CD8-positive, alpha-beta memory T cell (primary cell): ENCODE measurements around the gene SCRN2. TPM values are rescaled to one million over a fixed set of nuclear protein-coding genes. Genes with fewer than 3 reads are reported as not detected.

Experiments
- CTCF ChIA-PET: fragments of 350-600 bp; sonication (Branson Sonifier 250); formaldehyde crosslinking; loops from one replicate; lab custom pipeline; 2021; ENCODE audit warnings: antibody characterized with exemption; lab: Charles Lee
- POLR2A ChIA-PET: fragments of 350-600 bp; sonication (Branson Sonifier 250); formaldehyde crosslinking; loops from one replicate; lab custom pipeline; 2021; ENCODE audit warnings: antibody characterized with exemption; lab: Charles Lee
- DNase-seq, 5 donors: peaks; one replicate each; pipeline versions ENCODE4 v3.0.0 to v3.0.0-alpha.2; 2020 to 2022; ENCODE audit warnings: mixed read lengths in 1 of 5
- H3K27ac ChIP-seq: one replicate; pipeline ENCODE4 v1.7.0; 2013; ENCODE audit warnings: low read depth, mild to moderate bottlenecking, low read length, moderate library complexity
- H3K27me3 ChIP-seq: 2 replicates; pipeline ENCODE4 v1.7.0; 2013; ENCODE audit warnings: low read length, mild to moderate bottlenecking; ENCODE audit not compliant: insufficient read depth, poor library complexity, severe bottlenecking
- H3K36me3 ChIP-seq: 2 replicates; pipeline ENCODE4 v1.7.0; 2013; ENCODE audit warnings: mild to moderate bottlenecking, low read length, moderate library complexity; ENCODE audit not compliant: insufficient read depth
- H3K4me1 ChIP-seq: 2 replicates; pipeline ENCODE4 v1.7.0; 2013; ENCODE audit warnings: mild to moderate bottlenecking, low read length, moderate library complexity; ENCODE audit not compliant: insufficient read depth
- H3K4me3 ChIP-seq: 2 replicates; pipeline ENCODE4 v1.7.0; 2013; ENCODE audit warnings: mild to moderate bottlenecking, low read length
- H3K9me3 ChIP-seq: 2 replicates; pipeline ENCODE4 v1.7.0; 2013; ENCODE audit warnings: mild to moderate bottlenecking, low read length
- H3K27ac Mint-ChIP-seq, 8 donors: one replicate each; pipeline ENCODE4 v1.8.0; 2020 to 2021; ENCODE audit warnings: mixed read lengths in 8 of 8, mild to moderate bottlenecking in 6 of 8, inconsistent platforms in 3 of 8, moderate library complexity in 3 of 8
- H3K27me3 Mint-ChIP-seq, 2 donors: one replicate each; pipeline ENCODE4 v1.8.0; 2020 to 2021; ENCODE audit warnings: mixed read lengths in 2 of 2, mild to moderate bottlenecking in 1 of 2, moderate library complexity in 1 of 2
- H3K36me3 Mint-ChIP-seq, 3 donors: one replicate each; pipeline ENCODE4 v1.8.0; 2020 to 2021; ENCODE audit warnings: mixed read lengths in 3 of 3, inconsistent platforms in 1 of 3, mild to moderate bottlenecking in 1 of 3
- H3K4me1 Mint-ChIP-seq, 3 donors: one replicate each; pipeline ENCODE4 v1.8.0; 2020 to 2021; ENCODE audit warnings: mixed read lengths in 3 of 3, inconsistent platforms in 1 of 3, mild to moderate bottlenecking in 1 of 3
- H3K4me3 Mint-ChIP-seq, 7 donors: one replicate each; pipeline ENCODE4 v1.8.0; 2020 to 2021; ENCODE audit warnings: mixed read lengths in 7 of 7, mild to moderate bottlenecking in 6 of 7, moderate library complexity in 4 of 7, inconsistent platforms in 2 of 7
- H3K9me3 Mint-ChIP-seq, 5 donors: one replicate each; pipeline ENCODE4 v1.8.0; 2020 to 2022; ENCODE audit warnings: mixed read lengths in 5 of 5, mild to moderate bottlenecking in 3 of 5, moderate library complexity in 2 of 5, inconsistent platforms in 1 of 5
- polyA plus RNA-seq: library from polyadenylated mRNA; unstranded; fragments of 300-500 nt; fragmentation: Illumina TruSeq; gene quantifications from one replicate; pipeline ENCODE4 v1.2.3, GENCODE V29; 2021
- total RNA-seq, 2 experiments: library from RNA; stranded (reverse); gene quantifications; one replicate each; pipeline ENCODE4 v1.2.3, GENCODE V29; 2021

SCRN2 gene
- total and polyA plus RNA-seq, 3 experiments from 2014 or later = 17.2 to 18.0 (median 17.3) TPM

DNA sequence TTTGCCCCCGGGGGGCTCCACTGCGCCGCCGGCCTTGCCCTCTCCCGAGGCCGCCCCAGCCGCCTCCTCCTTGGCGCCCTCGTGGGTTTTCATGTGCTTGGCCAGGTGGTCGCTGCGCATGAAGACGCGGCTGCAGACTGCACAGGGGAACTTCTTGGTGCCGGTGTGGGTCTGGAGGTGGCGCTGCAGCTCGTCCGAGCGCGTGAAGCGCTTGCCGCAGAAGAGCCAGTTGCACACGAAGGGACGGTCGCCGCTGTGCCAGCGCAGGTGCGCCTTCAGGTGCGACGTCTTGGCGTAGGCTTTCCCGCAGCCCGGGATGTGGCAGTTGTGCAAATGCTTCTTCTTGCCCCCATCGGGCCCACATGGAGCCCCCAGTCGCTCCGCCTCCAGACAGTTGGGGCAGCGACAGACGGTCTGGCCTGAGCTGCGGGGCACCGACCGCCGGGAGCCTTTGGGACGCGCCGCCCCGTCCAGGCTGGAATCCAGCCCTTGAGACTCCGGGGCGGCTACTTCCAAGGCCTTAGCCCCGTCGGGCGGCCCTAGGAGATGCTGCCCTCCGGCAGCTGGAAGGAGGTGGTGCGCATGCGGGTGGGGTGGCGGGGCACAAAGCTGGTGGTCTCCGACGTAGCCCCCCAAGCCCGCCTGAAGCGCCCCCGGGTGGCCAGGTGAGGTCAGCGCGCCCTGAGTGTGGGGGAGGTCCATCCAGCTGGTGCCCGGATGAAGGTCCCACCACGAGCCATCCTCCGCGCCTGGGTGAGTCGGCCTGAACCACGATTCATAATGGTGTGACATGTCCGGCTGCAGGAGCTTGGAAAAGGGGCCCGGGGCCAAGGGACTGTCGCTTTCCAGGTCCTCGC lies 6.5 kb upstream of the SCRN2 start:
- Mint-ChIP-seq H3K4me3 (peak overlapping the region in 1 of 7 donors; percentile 69), H3K36me3 (no peaks in the 10 kb centered on the region), H3K27me3 (peaks cover 39 to 80% of the 10 kb centered on the region in 2 donors), H3K9me3 (peaks cover 0 to 2% (median 0%) of the 10 kb centered on the region in 5 donors), H3K27ac (peak overlapping the region in 1 of 8 donors; percentile 77), H3K4me1 (peaks cover 18 to 34% (median 22%) of the 10 kb centered on the region in 3 donors)
- Histone ChIP-seq H3K27ac (no peak overlapping the region), H3K9me3 (no peaks in the 10 kb centered on the region), H3K27me3 (peaks cover 67% of the 10 kb centered on the region), H3K4me3 (no peak overlapping the region), H3K36me3 (no peaks in the 10 kb centered on the region), H3K4me1 (peaks cover 35% of the 10 kb centered on the region)
- ChIA-PET CTCF (interaction anchor here (0.7 to 14.0 kb wide), 2 partner anchors 13 to 42 kb away, joined by 3 to 314 read pairs; partner anchors contain the start of gene SP2), POLR2A (interaction anchor here (1.6 kb wide), 1 partner anchor 48 kb away, joined by 7 read pairs; no protein-coding TSS in a partner anchor)
- DNase-seq = peak in 2 of 5 donors; percentile 31 to 58

DNA sequence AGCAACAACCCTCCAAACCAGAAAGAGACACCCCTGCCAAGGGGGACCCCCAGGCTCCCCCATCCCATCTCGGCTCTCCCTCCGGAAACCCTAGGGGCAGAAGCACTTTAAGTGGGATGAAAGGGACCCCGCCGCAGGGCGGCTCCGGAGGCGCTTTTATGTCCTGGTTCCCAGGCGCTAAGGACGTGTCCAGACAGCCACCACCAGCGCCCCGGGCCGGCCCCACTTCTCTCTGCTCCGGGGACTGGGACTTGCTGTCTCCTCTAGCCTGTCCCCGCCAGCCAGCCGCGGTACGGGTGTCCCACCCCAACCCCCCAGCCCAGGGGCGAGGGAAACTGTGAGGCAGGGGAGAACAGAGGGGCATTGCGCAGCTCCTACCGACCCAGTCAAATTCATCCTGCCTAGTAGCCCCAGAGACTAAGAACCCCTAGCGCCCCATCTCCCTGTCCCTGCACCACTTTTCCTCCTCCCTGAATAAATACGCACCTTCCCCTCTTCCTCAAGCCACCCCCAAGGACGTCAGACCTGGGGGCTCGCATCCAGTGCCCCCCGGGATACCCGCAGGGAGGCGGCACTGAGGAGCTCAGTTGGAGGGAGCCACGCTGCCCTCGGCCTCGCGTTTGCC lies 5.8 kb upstream of the SCRN2 start:
- Mint-ChIP-seq H3K27me3 (peaks cover 33 to 72% of the 10 kb centered on the region in 2 donors), H3K4me3 (peak overlapping the region in 1 of 7 donors; percentile 36), H3K9me3 (no peaks in the 10 kb centered on the region), H3K4me1 (peaks cover 15 to 33% (median 22%) of the 10 kb centered on the region in 3 donors), H3K27ac (peak overlapping the region in 1 of 8 donors; percentile 24), H3K36me3 (no peaks in the 10 kb centered on the region)
- ChIA-PET CTCF (interaction anchor here (14.0 kb wide), 1 partner anchor 43 kb away, joined by 314 read pairs; the partner anchor contains the start of gene SP2), POLR2A (interaction anchor here (1.6 kb wide), 1 partner anchor 49 kb away, joined by 7 read pairs; no protein-coding TSS in a partner anchor)
- Histone ChIP-seq H3K4me1 (peaks cover 35% of the 10 kb centered on the region), H3K27me3 (peaks cover 59% of the 10 kb centered on the region), H3K4me3 (no peak overlapping the region), H3K27ac (no peak overlapping the region), H3K36me3 (no peaks in the 10 kb centered on the region), H3K9me3 (no peaks in the 10 kb centered on the region)
- DNase-seq = no peak

DNA sequence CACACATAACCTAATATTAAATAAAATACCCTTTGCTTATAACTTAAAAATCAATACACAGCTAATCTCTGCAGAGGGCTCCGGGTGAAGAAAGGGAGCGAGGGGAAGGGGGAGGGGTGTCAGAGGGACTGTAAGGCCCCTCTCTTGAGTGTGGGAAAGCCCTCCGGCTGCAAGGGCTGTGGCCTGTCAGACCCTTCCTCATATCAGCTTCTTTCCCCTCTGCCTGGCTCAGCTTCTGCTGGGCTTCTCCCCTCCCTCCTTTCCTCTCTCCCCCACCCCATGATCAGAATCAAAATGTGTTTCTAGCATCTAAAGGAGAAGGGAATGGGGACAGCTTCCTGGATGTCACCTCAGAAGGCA lies 4.6 kb upstream of the SCRN2 start:
- no peak overlapping the region for H3K27ac Mint-ChIP-seq
- Histone ChIP-seq H3K27me3 (peaks cover 54% of the 10 kb centered on the region), H3K4me3 (no peak overlapping the region), H3K27ac (no peak overlapping the region), H3K9me3 (no peaks in the 10 kb centered on the region), H3K36me3 (no peaks in the 10 kb centered on the region), H3K4me1 (peaks cover 36% of the 10 kb centered on the region)
- ChIA-PET POLR2A (no interaction called here), CTCF (interaction anchor here (14.0 kb wide), 1 partner anchor 44 kb away, joined by 314 read pairs; the partner anchor contains the start of gene SP2)
- DNase-seq = no peak
- H3K4me3 Mint-ChIP-seq = peak overlapping the region in 1 of 7 donors; percentile 18
- peaks cover 28 to 69% of the 10 kb centered on the region in 2 donors for H3K27me3 Mint-ChIP-seq
- peaks cover 16 to 38% (median 25%) of the 10 kb centered on the region in 3 donors for H3K4me1 Mint-ChIP-seq
- H3K9me3 Mint-ChIP-seq = no peaks in the 10 kb centered on the region
- H3K36me3 Mint-ChIP-seq = peaks cover 0 to 4% (median 0%) of the 10 kb centered on the region in 3 donors

DNA sequence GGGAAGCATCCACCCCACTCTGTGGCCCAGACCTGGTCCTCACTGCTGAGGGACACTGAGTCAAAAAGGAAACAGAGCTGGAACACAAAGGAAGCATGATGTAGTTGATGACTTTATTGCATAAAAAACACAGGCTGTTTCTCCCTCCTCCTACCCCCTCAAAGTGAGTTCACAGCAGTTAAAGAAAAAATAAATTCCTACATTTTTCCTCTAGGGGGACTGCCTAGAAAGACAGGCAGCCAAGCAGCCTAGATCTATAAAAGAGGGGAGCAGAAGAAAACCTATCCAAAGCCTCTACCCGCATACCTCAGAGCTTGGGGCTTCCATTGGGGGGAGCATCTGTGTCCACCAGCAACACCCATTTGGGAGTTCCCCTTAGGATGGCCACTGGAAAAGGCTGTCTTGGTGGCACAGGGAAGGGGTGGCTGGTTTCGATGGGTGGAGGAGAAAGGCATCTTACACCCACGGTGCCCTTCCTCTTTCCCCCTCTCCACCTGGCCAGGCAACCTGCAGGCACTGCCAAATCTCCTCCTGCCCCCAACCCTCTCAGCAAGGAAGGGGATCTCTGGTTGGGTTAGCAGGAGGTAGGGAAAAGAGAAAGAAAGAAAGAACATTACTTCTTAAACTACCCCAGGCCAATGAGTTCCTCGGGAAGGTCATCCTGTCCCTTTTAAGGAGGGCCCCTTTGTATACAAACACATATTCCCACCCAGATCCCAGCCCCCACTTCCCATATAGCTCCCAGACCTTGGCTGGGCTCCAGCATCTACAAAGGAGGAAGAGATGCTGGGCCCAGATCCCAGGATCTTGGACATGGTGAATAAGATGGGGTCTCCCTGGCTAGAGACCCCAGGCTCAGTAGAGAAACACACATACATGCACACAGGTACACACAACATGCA lies 4.0 kb upstream of the SCRN2 start:
- no peak overlapping the region for H3K27ac Mint-ChIP-seq
- no peak overlapping the region for H3K27ac ChIP-seq
- no peaks in the 10 kb centered on the region for H3K9me3 ChIP-seq
- DNase-seq = no peak
- no peaks in the 10 kb centered on the region for H3K9me3 Mint-ChIP-seq
- peaks cover 35% of the 10 kb centered on the region for H3K4me1 ChIP-seq
- H3K36me3 Mint-ChIP-seq = peaks cover 0 to 7% (median 0%) of the 10 kb centered on the region in 3 donors
- ChIA-PET POLR2A (interaction anchor here (0.6 kb wide), 1 partner anchor 45 kb away, joined by 3 read pairs; no protein-coding TSS in a partner anchor), CTCF (interaction anchor here (1.4 to 14.0 kb wide), 2 partner anchors 45 to 102 kb away, joined by 4 to 314 read pairs; partner anchors contain the start of gene SP2)
- H3K4me1 Mint-ChIP-seq = peaks cover 18 to 38% (median 25%) of the 10 kb centered on the region in 3 donors
- H3K4me3 Mint-ChIP-seq = peak overlapping the region in 2 of 7 donors; percentile 18 to 30
- peaks cover 48% of the 10 kb centered on the region for H3K27me3 ChIP-seq
- peaks cover 23 to 63% of the 10 kb centered on the region in 2 donors for H3K27me3 Mint-ChIP-seq
- no peak overlapping the region for H3K4me3 ChIP-seq
- no peaks in the 10 kb centered on the region for H3K36me3 ChIP-seq

DNA sequence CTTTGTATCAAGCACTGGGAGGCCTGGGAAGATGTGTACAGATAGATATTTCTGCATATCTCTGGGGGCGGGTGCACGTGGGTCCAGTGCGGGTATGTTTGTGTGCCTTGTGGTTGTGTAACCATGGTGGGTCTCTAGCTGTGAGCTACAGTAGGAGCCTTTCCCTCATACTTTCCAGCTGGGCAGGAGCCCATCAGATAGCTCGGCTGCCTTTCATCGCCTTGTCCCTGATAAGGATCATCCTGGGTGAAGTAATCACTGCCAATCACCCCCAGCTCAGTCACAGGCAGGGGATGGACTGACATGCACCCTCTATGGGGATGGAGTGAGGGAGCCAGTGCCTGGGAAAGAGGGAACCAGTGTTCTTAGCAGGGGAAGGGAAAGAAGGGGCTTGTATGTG lies 3.2 kb upstream of the SCRN2 start:
- H3K27me3 Mint-ChIP-seq = peaks cover 15 to 55% of the 10 kb centered on the region in 2 donors
- POLR2A ChIA-PET = interaction anchor here (0.6 kb wide), 1 partner anchor 45 kb away, joined by 3 read pairs; no protein-coding TSS in a partner anchor
- no peaks in the 10 kb centered on the region for H3K9me3 ChIP-seq
- no peak overlapping the region for H3K4me3 Mint-ChIP-seq
- H3K9me3 Mint-ChIP-seq = no peaks in the 10 kb centered on the region
- peak overlapping the region in 1 of 8 donors; percentile 24 for H3K27ac Mint-ChIP-seq
- CTCF ChIA-PET = interaction anchor here (1.4 to 14.0 kb wide), 2 partner anchors 46 to 103 kb away, joined by 4 to 314 read pairs; partner anchors contain the start of gene SP2
- no peak for DNase-seq
- no peaks in the 10 kb centered on the region for H3K36me3 ChIP-seq
- H3K4me3 ChIP-seq = no peak overlapping the region
- H3K27me3 ChIP-seq = peaks cover 40% of the 10 kb centered on the region
- H3K4me1 ChIP-seq = peaks cover 44% of the 10 kb centered on the region
- no peak overlapping the region for H3K27ac ChIP-seq
- H3K4me1 Mint-ChIP-seq = peaks cover 23 to 46% (median 28%) of the 10 kb centered on the region in 3 donors
- H3K36me3 Mint-ChIP-seq = peaks cover 0 to 7% (median 0%) of the 10 kb centered on the region in 3 donors

DNA sequence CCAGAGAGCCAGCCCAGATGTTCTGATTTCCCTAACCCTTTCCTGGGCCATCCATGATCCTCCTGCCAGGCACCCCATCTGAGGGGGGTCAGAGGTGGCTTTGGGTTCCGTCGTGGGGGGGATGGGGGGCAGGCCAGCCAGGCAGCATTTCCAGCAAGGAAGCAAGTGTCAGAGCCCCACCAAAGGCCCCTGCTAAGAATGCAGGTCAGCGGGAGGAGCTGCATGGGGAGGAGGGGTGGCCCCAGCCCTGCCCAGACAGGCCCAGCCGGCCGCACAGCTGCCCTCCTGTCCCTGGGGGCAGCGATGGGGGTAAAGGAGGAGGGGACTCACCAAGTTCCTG lies 2.3 kb upstream of the SCRN2 start:
- no peak overlapping the region for H3K4me3 ChIP-seq
- H3K27ac Mint-ChIP-seq = peak overlapping the region in 3 of 8 donors; percentile 31 to 76 (median 55)
- H3K27me3 Mint-ChIP-seq = peaks cover 7 to 47% of the 10 kb centered on the region in 2 donors
- peaks cover 23 to 46% (median 28%) of the 10 kb centered on the region in 3 donors for H3K4me1 Mint-ChIP-seq
- H3K9me3 ChIP-seq = no peaks in the 10 kb centered on the region
- H3K36me3 Mint-ChIP-seq = peaks cover 0 to 10% (median 0%) of the 10 kb centered on the region in 3 donors
- ChIA-PET CTCF (interaction anchor here (1.2 to 14.0 kb wide), 4 partner anchors 8 to 142 kb away, joined by 3 to 314 read pairs (median 9); partner anchors contain the start of gene SP2), POLR2A (interaction anchor here (1.0 kb wide), 2 partner anchors 48 to 98 kb away, joined by 3 read pairs; partner anchors contain the start of gene PNPO)
- H3K9me3 Mint-ChIP-seq = no peaks in the 10 kb centered on the region
- H3K4me3 Mint-ChIP-seq = peak overlapping the region in 2 of 7 donors; percentile 48 to 76
- no peak overlapping the region for H3K27ac ChIP-seq
- peaks cover 31% of the 10 kb centered on the region for H3K27me3 ChIP-seq
- peaks cover 44% of the 10 kb centered on the region for H3K4me1 ChIP-seq
- H3K36me3 ChIP-seq = no peaks in the 10 kb centered on the region
- no peak for DNase-seq
